HG03103 (cell line): Measurements from ENCODE around the gene CCDC28A.

ENCODE experiments used
- ATAC-seq: cut with Tn5 transposase; IDR thresholded peaks from one replicate; pipeline ENCODE4 v1.9.1; 2021; ENCODE audit warnings: low read depth; ENCODE audit not compliant: unreplicated experiment

The CCDC28A gene

DNA sequence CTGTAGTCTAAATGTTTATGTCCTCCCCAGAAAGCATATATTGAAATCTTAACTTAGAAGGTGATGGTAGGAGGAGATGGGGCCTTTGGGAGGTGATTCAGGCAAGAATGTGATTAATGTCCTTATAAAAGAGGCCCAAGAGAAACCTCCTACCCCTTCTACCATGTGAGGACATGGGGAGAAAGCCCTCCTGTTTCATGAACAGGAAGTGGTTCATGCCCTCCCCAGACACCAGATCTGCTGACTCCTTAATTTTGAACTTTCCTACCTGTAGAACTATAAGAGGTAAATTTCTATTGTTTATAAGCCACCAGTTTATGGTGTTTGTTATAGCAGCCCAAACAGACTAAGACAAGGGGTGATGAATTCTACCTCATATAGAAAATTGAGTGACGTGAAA lies 13.6 kb downstream of the CCDC28A start:
- ATAC-seq = no peak

DNA sequence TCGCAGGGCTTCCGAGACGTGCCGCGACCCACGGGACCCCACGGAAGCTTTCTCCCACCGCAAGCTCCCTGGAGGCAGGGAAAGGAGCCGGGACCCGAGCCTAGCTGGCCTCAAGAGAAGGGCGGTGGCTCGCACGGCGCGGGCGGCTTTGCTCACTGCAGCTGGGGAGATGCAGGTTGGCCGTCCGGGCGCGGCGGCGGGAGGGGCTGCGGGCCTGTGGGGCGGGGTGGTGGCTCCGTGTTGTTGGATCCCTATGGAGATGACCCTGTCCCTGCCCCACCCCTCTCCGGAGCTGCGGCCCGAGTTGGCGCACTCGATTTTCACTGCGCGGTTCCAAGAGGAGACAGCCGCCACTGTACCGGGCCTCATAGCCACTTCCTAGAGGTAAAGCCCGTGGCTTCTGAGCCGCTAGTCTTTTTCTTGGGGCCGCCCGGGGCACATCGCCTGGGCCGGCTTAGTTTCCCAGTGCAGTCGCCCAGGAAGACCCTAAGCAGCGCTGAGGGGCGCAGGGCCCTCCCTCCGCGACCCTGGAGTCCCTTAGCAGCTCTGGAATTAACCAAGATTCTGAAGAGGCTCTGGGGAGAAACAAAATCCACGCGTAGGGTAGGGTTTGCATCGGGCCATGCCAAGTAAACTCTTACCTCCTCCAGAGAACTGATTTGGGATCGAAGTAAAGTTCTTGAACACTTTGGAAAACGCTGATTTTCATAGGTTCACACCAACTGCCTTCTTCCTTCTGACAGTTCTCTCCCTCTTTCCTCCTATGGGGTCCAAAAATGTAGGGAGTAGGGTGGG lies 22.4 kb downstream of the CCDC28A start, which contains the start of gene ECT2L:
Gene ECT2L (plus strand): TSS at position 279 of the 795 bp plus-strand sequence. CDS start 17,188 bp downstream, outside the sequence.
- ATAC-seq = no peak

DNA sequence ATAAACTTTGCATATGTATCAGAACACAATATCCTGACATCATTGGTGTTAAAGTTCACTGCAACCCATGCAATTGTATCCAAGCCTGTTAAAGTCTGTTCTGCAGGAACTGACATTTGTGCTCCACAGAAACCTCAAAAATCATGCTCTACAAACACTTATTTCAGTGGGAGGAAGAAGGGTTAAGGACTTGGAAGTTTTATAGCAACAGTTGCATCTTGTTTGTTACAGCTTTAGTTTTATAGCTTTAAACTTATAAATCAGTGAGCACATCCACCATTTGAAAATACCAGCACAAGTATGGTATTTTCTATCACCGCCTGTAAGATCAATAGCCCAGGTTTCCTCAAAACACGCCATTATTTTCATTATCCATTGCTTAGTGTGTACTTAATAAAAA lies 23.2 kb downstream of the CCDC28A start:
- ATAC-seq = no peak

DNA sequence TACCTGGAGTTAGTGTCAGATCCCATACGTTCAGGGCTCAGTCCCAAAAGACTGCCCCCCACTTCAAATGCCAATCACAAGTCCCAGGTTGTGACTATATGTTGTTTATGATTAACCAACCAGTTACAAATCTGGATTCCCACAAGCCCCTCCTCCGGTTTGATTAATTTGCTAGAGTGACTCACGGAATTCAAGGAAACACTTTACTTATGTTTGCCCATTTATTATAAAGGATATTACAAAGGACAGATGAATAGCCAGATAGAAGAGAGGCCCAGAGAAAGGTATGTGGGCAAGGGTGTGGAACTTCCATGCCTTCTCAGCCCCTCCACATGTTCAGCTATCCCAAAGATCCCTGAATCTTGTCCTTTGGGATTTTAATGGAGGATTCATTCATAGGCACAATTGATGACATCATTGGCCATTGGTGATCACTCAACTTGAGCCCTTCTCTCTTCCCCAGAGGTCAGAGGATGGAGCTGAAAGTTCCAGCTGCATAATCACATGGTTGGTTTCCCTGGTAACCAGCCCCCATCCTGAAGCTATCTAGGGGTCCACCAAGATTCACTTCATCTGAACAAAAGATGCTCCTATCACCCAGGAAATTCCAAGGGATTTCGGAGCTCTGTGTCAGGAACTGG lies 24.4 kb downstream of the CCDC28A start:
- no peak for ATAC-seq

DNA sequence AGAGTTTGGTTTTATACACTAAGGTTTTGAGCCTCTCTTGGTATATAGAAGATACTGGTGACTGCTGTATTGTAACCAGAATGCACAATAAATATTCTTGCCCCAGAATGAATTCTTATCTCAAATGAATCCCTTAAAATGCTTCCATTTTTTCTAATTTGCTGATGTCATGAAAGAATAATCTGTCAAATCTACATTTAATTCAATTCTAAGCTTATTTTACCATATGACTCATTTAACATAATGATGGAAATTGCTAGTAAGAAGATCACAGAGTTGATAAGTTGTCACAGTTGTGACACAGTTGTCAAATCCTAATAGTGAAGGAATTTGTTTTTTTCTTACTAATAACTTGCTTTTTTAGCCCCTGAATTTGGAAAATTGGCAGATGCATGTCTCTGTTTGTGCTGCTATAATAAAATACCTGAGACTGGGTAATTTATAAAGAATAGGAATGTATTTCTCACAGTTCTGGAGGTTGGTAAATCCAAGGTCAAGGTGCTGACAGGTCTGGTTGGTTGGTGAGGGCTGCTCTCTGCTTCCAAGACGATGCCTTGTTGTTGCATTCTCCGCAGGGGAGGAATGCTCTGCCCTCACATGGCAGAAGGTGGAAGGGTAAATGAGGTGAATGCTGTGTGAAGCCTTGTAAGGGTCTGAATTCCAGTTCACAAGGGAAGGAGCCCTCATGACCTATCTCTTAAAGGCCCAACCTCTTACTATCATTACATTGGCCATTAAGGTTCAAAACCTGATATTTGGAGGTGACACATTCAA lies 27.0 kb downstream of the CCDC28A start:
- ATAC-seq = no peak

DNA sequence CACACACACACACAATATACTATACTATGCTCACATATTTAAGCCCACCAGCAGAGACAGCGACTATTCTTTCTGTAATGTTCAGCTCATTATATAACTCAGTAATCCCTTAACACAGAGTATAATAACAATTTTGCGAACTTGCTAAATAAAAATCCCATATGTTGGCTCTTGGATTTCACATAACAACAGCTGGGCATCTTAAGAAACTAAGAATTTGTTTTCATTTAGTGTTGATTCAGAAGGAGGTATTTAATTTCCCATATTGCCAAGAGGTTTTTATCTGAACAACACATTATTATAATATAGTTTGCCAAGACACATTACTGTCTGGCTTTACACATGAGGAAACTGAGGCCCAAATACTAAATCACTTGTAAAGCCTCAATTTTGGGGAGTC lies 29.8 kb downstream of the CCDC28A start:
- no peak for ATAC-seq

DNA sequence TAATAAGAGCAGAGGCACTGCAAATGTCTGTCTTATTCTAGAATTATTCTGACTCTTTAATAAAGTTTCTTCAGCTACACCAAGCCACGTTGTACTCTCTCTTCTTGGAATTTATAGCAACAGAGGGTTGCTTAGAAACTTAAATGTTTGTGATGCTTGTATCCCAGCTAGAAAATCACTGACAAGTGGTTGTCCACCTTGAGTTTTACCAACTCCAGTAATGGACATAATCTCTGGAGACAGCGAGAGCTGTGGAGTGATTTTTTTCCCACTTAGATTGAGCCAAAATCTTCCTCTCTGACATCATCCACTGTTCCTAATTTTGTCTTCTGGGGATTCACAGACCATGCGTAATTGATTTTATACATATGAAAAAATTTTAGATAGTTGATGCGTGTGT lies 30.3 kb downstream of the CCDC28A start:
- ATAC-seq = no peak

DNA sequence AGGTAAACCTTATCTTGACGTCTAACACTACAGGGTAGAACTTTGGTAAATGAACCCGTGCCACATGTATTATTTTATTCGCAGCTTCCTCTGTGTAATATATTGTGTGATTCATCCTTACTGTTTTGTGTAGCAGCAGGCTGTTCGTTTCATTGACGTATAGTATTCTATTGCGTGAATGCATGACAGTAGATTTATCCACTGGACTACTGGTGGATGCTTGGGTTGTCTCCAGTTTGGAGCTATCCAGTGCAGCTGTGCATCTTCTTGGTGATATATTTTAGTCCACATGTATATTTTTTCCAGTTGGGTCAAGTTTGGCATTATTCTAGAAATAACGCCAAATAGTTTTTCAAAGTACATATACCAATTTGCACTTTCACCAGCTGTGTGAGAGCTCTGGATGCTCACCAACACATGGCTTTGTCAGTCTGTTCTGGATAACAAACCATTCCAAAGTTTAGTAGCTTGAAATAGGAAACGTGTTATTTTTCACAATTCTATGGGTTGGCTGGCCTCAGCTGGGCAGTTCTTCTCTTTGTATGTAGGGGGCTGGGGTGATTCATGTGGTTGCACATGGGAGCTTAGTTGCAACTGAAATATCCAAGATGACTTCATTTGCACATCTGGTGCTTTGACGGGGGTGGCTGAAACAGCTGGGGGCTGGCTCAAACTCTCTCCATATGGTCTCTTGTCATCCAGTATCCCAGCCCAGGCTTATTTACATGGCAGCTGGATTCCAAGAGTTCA lies 31.6 kb downstream of the CCDC28A start:
- no peak for ATAC-seq

DNA sequence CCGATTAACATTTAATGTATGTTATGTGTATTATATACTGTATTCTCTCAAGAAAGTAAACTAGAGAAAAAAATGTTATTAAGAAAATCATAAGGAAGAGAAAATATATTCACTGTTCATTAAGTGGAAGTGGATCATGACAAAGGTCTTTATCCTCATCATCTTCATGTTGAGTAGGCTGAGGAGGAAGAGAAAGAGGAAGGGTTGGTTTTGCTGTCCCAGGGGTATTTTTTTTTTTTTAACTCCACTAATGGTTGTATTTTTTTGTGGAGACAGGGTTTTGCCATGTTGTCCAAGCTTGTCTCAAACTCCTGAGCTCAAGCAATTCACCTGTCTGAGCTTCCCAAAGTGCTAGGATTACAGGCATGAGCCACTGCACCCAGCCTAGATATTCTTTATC lies 33.3 kb downstream of the CCDC28A start:
- no peak for ATAC-seq

DNA sequence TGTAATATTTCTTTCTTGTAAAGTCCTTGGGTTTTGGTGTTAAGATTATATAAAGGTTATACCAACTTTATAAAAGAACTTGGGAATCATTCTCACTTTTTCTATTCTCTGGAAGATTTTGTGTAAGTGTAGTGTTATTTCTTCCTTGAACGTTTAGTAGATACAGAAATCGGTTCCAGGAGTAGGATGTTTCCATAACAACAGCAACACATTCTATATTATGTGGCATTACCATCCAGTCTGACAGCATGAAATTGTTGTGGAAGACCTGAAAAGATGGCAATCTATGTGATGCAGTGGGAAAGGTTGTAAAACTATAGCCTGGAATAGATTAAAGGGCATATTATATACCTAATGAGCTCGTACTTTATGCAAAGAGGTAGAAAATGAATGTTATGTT lies 36.1 kb downstream of the CCDC28A start:
- no peak for ATAC-seq

DNA sequence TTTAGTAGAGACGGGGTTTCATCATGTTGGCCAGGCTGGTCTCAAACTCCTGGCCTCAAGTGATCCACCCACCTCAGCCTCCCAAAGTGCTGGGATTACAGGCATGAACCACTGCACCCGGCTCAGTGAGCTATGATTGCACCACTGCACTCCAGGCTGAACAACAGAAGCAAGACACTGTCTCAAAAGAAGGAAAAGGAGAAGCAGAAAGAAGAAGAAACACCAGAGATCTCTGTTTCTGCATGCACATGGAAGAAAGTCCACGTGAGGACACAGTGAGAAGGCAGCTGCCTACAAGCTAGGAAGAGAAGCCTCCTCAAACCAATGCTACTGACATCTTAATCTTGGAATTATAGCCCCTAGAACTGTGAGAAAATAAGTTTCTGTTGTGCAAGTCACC lies 38.3 kb downstream of the CCDC28A start:
- ATAC-seq = no peak

DNA sequence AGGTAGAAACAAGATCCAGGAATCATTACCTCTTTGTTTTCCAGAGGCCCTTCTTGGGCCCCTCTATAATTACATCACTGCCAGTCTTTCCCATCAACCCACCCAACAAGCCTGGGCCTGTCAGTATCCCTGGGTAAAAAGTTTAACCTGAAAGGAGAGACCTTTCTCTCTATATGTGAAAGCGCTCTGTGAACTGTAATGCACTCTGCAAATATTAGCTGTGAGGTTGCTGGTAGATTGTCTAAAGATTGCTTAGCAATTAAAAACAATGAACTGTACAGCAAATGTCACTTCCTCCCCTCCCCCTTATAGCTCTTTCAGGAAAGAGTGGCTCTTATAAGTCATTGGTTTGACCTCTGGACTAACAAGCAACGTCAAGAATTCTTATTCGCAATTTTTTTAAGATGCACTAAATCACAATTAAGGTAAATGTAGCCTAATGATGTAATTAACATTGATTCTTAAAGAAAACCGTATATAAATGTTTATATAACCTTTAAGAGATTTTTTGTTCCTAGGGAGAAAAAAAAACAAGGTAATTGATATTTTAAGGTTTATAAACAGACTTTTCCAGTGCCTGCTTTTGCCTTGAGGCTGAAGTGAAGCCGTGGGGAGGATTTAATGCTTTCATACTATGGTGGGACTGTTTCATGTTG lies 40.7 kb downstream of the CCDC28A start:
- ATAC-seq = no peak

DNA sequence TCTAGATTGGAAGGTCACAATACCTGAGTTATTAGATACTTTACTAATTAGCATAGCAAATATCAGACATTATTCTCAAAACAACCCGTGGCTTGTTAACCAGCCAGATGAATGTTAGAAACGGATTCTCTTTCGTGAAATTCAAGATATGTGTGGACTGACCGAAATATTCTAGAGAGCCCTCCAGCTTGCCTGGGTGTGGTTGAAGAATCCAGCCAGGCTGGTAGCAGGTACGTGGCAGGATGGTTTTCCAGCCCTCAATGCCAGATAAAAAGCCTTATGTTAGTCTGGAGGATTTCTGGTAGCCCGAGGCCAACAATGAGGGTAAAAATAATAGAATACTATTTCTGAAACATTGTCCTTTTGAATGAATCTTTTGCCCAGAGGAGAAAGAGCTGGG lies 41.7 kb downstream of the CCDC28A start:
- no peak for ATAC-seq

DNA sequence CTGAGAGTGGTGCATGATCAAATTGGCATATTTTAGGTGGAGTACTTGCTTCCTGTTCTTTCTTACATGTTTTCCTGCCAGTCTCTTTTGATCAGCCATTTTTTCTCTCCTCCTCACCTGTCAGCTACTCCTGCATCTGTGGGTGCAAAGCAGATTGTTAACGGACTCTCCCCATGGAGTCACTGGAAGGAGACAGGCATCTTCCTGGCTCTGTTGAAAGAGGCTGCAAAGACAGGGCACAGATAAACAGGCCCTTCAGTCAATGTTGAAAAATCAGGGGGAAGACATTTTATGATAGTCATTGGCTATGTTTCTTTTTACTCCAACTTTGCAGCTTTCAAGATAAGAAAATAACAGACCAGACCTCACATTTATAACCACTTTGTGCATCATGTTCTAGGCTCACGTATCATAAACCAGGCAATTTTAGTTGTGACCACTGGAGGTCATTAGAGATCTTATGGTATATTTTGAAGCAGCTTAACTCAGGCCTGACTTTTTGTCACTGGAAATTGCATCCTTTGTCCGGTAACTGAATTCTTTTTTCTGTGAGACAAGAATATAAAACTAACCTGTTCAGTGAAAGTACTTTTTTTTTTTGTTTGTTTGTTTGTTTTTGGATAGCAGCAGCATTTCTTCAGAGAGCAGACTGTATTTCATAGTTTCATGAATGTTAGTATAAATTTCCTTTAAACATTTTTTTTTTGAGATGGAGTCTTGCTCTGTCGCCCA lies 42.4 kb downstream of the CCDC28A start:
- ATAC-seq = peak; percentile 39

DNA sequence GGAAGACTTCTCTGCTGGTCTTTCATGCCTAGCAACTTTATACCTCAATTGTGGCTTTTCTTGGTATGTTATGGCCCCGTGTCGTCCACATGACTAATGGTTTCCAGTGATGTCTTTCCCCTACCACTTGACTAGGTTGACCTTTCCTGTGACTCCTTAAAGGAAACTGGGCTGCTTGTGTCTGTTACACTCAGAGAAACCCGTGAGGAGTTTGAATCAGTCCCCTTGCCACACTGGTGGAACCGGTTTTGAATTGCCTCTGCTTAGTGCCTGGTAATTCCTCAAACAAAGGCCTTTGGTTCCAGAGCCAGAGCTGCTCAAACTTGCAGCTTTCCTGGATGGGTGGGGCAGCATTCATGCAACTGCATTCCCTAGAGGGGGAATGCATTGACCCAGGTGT lies 44.2 kb downstream of the CCDC28A start:
- ATAC-seq = no peak

DNA sequence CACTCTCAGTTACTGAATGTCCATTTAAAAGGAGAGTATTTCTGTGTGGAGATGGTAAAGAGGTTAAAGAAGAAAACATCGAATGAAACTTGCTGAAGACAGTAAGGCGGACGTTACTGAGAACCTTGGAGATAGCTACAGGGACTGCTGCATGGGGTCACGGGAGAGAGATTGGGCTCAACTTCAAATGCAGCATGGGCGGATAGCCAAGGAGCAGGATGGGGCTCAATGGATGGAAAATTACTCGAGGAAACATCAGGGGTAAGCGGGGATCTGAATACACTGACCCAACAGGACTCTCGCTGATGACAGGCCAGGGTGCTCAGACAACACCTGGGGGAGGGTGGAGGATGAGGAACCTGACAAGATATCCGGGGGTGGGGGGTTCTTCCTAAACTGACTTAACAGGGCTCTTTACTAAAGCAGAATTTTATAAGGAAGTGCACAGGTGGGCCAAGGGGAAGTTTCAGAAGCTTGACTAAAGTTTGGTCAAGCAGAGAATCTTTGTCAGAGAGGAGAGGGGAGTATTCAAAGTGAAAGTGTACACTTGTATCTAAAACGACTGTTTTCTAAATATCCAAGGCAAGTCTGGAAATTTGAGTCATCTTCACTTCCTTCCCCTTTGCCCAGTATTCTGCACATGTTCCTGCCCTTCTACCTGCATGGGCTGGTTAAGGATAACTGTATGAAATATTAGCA lies 45.1 kb downstream of the CCDC28A start:
- peak; percentile 71 for ATAC-seq

DNA sequence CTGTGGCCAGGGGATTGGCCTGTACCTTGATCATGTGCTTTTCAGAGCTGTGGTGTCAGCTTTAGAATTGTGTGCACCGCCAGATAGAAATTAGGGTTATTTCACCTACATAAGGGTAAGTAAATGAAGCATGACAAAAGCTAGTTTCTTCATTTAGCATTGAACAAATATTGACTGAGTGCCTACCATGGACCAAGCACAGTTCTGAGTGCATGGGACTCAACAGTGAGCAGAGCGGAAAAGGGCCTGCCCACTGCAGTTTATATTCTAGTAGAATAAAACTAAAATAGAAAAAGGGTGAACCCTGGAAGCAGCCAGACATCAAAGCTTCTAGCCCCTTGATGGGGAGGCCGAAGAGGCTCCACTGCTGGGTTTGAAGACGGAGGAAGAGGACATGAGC lies 48.0 kb downstream of the CCDC28A start:
- no peak for ATAC-seq

DNA sequence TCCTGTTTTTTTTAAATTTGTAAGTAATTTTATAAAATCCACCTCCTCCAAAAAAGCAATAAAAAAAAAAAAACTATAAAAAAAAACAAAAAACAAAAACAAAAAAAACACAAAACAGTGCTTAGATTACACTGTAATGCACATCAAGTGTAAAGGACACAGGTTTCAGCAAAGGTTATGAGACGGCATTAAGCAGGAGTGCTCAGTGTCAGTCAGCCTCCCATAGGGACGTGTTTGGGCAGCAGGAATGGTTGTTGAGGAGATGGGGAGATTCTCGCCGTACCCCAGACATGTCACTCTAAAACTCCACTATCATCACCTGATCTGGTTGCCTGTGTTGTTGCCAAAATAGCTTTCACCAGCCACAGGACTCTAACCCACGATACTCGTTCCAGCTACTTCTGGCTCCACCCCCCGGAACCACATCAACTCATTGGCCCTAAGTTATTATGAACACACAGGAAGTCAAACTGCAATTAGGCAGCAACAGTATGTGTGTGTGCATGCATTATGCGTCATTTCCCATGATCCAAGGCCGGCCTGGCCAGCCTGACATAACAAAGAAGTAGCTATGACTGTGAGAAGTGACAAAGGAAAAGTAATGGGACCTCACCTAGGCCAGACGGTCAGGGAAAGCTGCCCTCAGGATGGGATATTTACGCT lies 51.0 kb downstream of the CCDC28A start:
- ATAC-seq = no peak
